Inflammatory macrophage treated with lipopolysaccharide for 4 hours (primary cell): Measurements from ENCODE around the gene EBF3.
"Not testable (repeated sequence)": the region's sequence is repeated elsewhere in the genome, so short reads cannot be mapped to it uniquely, and the experiment has no call there.

Experiments used
- DNase-seq: peaks from one replicate; pipeline ENCODE4 v3.0.0-alpha.2; 2020

EBF3 gene

DNA sequence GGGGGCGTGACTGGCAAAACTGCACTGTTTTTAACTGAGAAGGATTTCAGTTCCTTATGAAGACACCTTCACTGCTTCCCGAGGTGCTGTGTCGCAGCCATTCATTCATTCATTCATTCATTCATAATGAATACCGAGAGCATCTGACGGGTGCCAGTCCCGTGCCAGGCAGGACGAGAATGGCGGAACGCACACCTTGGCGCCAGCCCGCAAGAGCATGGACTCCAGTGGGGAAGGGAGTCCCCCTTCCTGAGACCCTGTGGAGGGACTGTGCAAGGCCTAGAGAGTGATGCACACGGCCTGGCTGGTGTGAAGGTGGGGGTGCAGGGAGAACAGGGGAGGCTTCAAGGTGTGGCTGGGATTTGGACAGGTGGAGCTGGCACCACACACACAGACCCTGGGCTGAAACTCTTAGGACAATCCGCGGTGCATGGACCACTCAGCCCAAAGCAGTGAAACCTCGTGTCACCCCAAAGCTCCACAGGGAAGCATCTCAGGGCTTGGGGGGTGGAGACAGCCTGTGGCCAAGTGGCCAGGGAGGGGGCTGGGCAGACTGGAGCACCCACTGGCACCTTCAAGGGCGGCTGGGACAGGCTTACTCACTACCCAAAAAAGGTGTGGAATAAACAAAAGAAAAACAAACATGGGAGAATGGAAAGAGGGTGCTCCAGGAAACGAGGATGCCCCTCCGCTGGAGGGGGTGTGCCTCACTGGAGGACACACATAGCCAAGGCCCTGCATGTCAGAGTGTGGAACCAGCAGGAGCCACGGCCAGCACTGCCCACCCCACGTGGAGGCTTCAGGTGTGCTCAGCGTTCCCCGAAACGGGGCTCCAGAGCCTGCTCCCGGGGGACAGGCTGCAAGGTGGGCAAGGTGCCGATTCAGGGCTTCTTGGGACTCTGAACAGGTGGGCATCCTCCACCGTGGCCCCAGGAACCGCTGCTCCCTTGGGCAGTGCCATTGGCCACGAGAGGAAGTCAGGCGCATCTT lies 37.7 kb downstream of the EBF3 start:
- no peak for DNase-seq

- DNase-seq, result no peak
These were observed 39.5 kb downstream of the EBF3 start for GRCh38 chr10:129924375-129925085.

DNA sequence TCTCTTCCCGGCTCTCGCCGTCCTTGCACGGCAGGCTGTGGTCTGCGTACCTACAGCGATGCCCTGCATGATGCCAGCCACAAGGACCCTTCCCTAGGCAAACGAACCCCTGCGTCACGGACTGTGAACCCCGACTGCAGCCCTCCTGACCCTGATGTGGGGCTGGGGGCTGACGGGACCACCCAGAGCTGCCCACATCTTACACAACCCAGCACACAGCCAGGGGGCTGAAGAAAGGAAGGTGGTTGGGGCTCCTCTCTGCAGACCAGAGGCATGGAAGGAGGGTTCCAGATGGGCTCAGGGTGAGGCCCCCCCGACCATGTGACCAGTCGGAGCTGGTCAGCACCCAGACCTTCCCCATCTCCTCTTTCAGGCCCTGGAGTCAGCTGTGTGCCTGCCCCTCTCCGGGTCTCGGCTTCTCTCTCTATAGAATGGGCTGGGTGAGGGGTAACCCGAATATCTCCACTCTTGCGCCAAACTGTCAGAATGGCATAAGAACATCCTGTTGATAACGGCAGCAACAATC lies 41.4 kb downstream of the EBF3 start:
- DNase-seq, result no peak

- no peak for DNase-seq
These were observed 42.1 kb downstream of the EBF3 start for GRCh38 chr10:129921801-129922597.

GRCh38 chr10:129921065-129921670 lies 42.9 kb downstream of the EBF3 start:
- no peak for DNase-seq

GRCh38 chr10:129920187-129920586 lies 43.9 kb downstream of the EBF3 start:
- DNase-seq, result not testable (repeated sequence)

- no peak for DNase-seq
These were observed 44.7 kb downstream of the EBF3 start for GRCh38 chr10:129919358-129919757.

DNA sequence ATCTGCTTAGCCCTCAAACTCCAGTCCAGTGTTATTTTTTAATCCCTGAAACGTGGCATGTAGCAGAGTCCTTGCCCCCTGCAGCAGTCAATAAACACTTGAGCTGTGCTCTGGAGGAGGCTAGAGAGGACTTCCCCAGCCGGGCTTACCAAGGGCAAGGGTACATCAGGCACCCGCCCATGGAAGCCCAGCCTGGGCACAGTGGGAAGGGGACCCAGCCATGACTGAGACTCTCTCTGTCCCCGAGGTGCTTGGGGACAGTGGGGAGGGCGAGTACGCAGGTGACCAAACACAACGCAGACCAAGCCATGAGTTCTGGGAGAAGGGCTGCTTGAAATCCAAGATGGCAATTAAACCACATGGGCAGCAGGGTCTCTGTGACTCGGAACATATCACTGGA lies 45.2 kb downstream of the EBF3 start:
- no peak for DNase-seq

DNA sequence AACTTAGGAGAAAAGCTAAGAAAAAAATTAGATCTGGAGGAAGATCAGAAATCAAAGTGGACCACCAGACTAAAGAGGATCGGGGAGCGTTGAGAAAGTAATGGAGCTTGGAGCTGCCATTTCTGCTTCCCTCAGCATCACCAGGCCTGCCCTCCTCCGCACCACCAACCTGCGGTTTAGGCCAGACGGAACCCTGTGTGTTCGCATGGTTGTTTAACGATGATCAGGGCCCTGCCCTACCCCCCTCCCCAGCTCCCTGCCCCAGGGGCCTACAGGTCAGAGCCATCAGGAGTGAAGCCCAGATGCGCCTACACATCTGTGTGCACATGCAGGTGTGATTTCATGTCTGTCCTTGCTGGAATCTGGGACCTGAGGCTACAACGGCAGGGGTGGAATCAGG lies 45.7 kb downstream of the EBF3 start:
- DNase-seq, result no peak

DNA sequence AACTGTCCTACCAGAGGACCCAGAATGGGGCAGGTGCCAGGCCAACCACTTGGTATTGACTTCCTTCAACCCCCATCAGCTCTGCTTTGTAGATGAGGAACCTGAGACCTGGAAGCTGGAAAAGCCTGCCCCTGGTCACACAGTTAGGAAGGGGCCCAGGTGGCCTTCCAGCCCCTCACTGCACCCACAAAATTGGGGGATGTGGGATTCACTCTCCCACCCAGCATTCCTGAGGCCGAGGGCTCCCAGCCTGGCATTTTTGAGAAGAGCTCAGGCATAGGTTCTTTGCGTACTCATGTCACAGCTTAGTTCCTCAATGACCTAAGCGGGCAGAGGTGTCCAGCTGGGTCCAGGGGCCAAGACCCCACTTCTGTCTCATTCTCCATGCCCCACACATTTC lies 46.1 kb downstream of the EBF3 start:
- DNase-seq, result no peak

- DNase-seq, result no peak
These were observed 47.5 kb downstream of the EBF3 start for GRCh38 chr10:129916506-129916995.

DNA sequence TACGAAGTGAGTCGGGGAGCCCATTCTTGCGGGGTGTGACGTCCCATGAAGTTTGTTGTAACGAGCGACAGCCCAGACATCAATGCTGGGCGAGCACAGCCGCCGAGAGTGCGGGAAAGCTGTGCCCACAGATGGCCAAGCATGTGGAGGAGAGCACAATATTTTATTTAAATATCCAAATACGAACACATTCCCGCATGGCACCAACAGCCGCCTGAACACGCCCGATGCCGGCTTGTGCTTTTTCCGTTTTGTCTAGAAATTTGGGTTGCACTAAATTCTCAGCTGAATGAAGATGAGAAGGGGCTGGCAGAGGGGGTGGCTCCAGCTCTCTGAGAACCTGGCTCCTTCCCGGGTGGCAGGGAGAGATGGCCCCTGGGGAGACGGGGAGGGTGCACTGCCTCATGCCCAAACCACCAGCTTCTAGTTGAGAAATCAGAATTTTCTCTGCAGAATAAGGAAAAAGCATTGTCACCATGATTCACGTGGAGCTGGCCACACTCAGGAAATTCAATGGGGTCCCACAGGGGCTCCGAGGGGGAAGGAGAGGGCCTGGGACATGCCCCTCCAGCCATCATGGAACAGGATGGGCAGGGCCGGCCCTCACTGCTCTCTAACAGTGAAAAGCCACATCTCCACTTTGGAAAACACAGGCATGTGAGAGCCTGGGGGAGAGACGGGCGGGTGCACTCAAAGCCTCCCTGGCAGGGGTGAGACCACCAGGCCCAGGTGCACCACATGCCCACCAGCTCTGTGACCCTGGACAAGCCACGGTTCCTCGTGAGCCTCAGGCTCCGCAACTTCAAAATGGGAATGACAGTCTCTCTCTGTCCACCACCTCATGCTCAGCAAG lies 48.3 kb downstream of the EBF3 start:
- no peak for DNase-seq

GRCh38 chr10:129914960-129915359 lies 49.1 kb downstream of the EBF3 start:
- no peak for DNase-seq

- DNase-seq, result no peak
These were observed 49.8 kb downstream of the EBF3 start for GRCh38 chr10:129914153-129914855.

DNA sequence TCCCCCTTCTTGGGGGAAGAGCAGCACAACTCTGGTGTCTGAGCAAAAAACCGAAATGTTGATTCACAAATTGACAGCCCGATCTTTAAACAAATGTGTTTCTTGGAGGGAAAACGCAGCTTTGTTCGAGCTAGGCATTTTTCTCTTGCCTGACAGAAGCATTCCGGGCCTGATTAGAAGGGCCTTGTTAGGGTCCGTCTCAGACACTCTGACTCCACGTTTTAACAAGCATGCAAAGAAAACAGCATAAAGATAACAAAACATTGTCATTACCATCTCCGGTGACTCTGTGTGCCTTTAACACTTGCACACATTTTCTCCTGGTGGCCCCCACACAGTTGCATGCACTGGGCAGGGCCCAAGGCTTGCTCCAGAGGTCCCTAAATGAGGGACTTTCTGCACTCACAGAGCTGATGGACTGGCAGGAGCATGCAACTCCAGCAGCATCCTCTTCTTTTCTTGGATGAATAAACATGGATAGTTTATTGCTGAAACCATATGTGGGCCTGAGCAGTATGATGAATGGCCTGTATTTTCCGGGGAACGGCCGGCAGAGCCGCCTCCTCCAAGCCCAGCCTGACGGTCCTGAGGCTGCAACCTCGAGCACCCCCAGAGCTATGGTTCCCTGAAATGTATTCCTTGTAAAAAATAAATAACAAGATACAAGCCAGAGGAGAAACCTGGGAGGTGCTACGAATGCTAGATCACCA lies 50.9 kb downstream of the EBF3 start:
- DNase-seq, result no peak

GRCh38 chr10:129912166-129912917 lies 51.7 kb downstream of the EBF3 start:
- no peak for DNase-seq

DNA sequence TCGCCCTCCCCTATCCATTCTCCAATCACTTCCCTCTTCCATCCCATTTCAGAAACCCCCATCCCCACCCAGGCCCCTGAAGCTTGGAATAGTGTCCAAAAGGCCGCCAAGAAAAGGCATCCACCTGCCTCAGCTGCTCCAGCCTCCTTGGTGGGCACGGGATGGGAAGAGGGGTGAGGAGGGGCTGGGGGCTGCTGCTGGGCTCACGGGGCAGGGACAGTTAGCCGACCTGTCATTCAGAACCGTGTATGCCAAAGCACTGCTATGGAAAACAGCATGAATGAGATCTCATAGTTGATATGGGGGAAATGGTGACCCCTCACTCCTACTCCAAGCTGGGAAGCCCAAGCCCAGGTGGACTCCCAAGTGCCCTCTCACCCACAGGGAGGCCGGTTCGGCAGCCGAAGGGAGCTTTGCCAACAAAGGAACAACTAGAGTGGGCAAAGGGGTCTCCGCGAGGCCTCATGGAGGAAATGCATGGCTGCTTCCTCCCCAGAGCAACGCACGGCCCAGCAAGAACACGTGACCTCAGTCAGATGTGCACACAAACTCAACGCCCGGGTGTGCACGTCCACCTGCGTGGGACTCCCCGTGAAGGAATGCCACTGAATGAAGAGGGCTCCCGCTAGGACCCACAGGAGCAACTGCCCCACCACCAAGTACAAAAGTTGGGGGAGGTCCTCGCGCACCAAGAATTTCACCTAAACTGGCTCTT lies 52.5 kb downstream of the EBF3 start:
- no peak for DNase-seq

- DNase-seq, result no peak
These were observed 53.2 kb downstream of the EBF3 start for GRCh38 chr10:129910861-129911260.
